Neutrophil (primary cell): ENCODE measurements around the gene TRMT1.
A peak's percentile ranks its signal among the peaks of the same experiment; 100 is the strongest.

Source experiments
- H3K27ac ChIP-seq: fragments of 200-600 bp; sonication (generic); 2 replicates; pipeline ENCODE4 v1.5.1; 2016; ENCODE audit warnings: mild to moderate bottlenecking, moderate library complexity
- H3K27me3 ChIP-seq: fragments of 200-600 bp; sonication (generic); 2 replicates; pipeline ENCODE4 v1.6.0; 2016; ENCODE audit warnings: mild to moderate bottlenecking
- H3K36me3 ChIP-seq: fragments of 200-600 bp; sonication (generic); 2 replicates; pipeline ENCODE4 v1.5.1; 2017
- H3K4me1 ChIP-seq, 2 experiments: fragments of 200-600 bp in 1 of 2; sonication (generic) in 1 of 2; 1 replicate in 1 of 2; 2 replicates in 1 of 2; pipeline versions ENCODE4 v1.5.1 to v1.6.1; 2013 to 2016; ENCODE audit warnings: low read depth in 1 of 2, low read length in 1 of 2, mild to moderate bottlenecking in 1 of 2, moderate library complexity in 1 of 2; ENCODE audit not compliant: control insufficient read depth in 1 of 2, insufficient read depth in 1 of 2
- H3K4me3 ChIP-seq, 2 experiments: fragments of 200-600 bp in 1 of 2; sonication (generic) in 1 of 2; 1 replicate in 1 of 2; 2 replicates in 1 of 2; pipeline ENCODE4 v1.5.1; 2013 to 2016; ENCODE audit warnings: low read depth in 1 of 2, low read length in 1 of 2, mild to moderate bottlenecking in 1 of 2, moderate library complexity in 1 of 2
- H3K9me3 ChIP-seq: fragments of 200-600 bp; sonication (generic); 2 replicates; pipeline ENCODE4 v1.5.1; 2016
- CTCF ChIP-seq: fragments of 200-600 bp; sonication (generic); IDR thresholded peaks from 2 replicates; pipeline ENCODE4 v1.5.1; 2016; ENCODE audit warnings: antibody characterized with exemption

Gene TRMT1

GRCh38 chr19:13128583-13128982, 12.0 kb upstream of the TRMT1 start:
- Histone ChIP-seq H3K4me1 (no peaks in the 10 kb centered on the region), H3K36me3 (peaks cover 11% of the 10 kb centered on the region), H3K4me3 (no peak overlapping the region), H3K27ac (peak overlapping the region; percentile 16), H3K27me3 (no peaks in the 10 kb centered on the region), H3K9me3 (no peaks in the 10 kb centered on the region)
- TF ChIP-seq CTCF = no peak

GRCh38 chr19:13127811-13128575, 11.5 kb upstream of the TRMT1 start:
- no peaks in the 10 kb centered on the region for H3K27me3 ChIP-seq
- no peaks in the 10 kb centered on the region for H3K4me1 ChIP-seq
- TF ChIP-seq CTCF = no peak
- H3K4me3 ChIP-seq = no peak overlapping the region
- no peaks in the 10 kb centered on the region for H3K9me3 ChIP-seq
- H3K36me3 ChIP-seq = peaks cover 11% of the 10 kb centered on the region
- peak overlapping the region; percentile 16 for H3K27ac ChIP-seq

- peaks cover 11% of the 10 kb centered on the region for H3K36me3 ChIP-seq
- no peaks in the 10 kb centered on the region for H3K4me1 ChIP-seq
- H3K4me3 ChIP-seq = no peak overlapping the region
- no peaks in the 10 kb centered on the region for H3K27me3 ChIP-seq
- no peak for TF ChIP-seq CTCF
- no peaks in the 10 kb centered on the region for H3K9me3 ChIP-seq
- no peak overlapping the region for H3K27ac ChIP-seq
Measured at GRCh38 chr19:13127051-13127450, 10.5 kb upstream of the TRMT1 start.

GRCh38 chr19:13122980-13123957, 6.7 kb upstream of the TRMT1 start:
- Histone ChIP-seq H3K27ac (no peak overlapping the region), H3K4me3 (no peak overlapping the region), H3K9me3 (no peaks in the 10 kb centered on the region), H3K4me1 (peaks cover 17 to 18% of the 10 kb centered on the region in 2 experiments), H3K27me3 (no peaks in the 10 kb centered on the region), H3K36me3 (peaks cover 17% of the 10 kb centered on the region)
- no peak for TF ChIP-seq CTCF

GRCh38 chr19:13122275-13122878, 5.8 kb upstream of the TRMT1 start:
- Histone ChIP-seq H3K4me1 (peaks cover 22 to 24% of the 10 kb centered on the region in 2 experiments), H3K27me3 (no peaks in the 10 kb centered on the region), H3K36me3 (peaks cover 17% of the 10 kb centered on the region), H3K27ac (no peak overlapping the region), H3K9me3 (no peaks in the 10 kb centered on the region), H3K4me3 (no peak overlapping the region)
- no peak for TF ChIP-seq CTCF
